ENCODE data around the gene RETREG2. TPM values are rescaled to one million over a fixed set of nuclear protein-coding genes. Genes with fewer than 3 reads are reported as not detected.

Gene RETREG2
- total and polyA plus RNA-seq, 7 donors: 36.6 to 81.3 (median 43.5) TPM

GRCh38 chr2:219174801-219175200 lies 3.3 kb upstream of the RETREG2 start:
- H3K27me3 ChIP-seq: no peaks in the 10 kb centered on the region
- H3K27ac ChIP-seq: no peak overlapping the region
- no peak overlapping the region for H3K4me3 ChIP-seq
- DNase-seq: peak; percentile 55
- TF ChIP-seq EP300 (IDR thresholded peaks at IDR 0.05): no peak
- no peak for TF ChIP-seq POLR2A (IDR thresholded peaks at IDR 0.05)
- no peak for TF ChIP-seq POLR2AphosphoS5 (IDR thresholded peaks at IDR 0.05)
- no peak for TF ChIP-seq CTCF (IDR thresholded peaks at IDR 0.05)
- H3K4me1 ChIP-seq: peaks cover 2 to 46% (median 40%) of the 10 kb centered on the region in 4 donors
- peaks cover 0 to 39% (median 22%) of the 10 kb centered on the region in 4 donors for H3K36me3 ChIP-seq
- 87 to 89% methylated on average over 7 of the region's 7 CpGs for WGBS, 2 donors
- no peaks in the 10 kb centered on the region for H3K9me3 ChIP-seq
- intact Hi-C loops (cut with DNase I): loop anchor here (5.0 kb wide), 2 partner anchors 122 to 212 kb away; partner anchors contain the start of gene DNPEP

- Histone ChIP-seq H3K27ac (peak overlapping the region in 3 of 4 donors; percentile 91 to 95 (median 92)), H3K9me3 (no peaks in the 10 kb centered on the region), H3K27me3 (no peaks in the 10 kb centered on the region), H3K4me3 (peak overlapping the region in 2 of 4 donors; percentile 77 to 97), H3K36me3 (peaks cover 6 to 45% (median 27%) of the 10 kb centered on the region in 4 donors), H3K4me1 (peaks cover 2 to 50% (median 43%) of the 10 kb centered on the region in 4 donors)
- no peak for TF ChIP-seq CTCF (IDR thresholded peaks at IDR 0.05)
- TF ChIP-seq POLR2A (IDR thresholded peaks at IDR 0.05): no peak
- no peak for TF ChIP-seq POLR2AphosphoS5 (IDR thresholded peaks at IDR 0.05)
- no peak for TF ChIP-seq EP300 (IDR thresholded peaks at IDR 0.05)
- DNase-seq: peak; percentile 36
- 74 to 87% methylated on average over 7 of the region's 7 CpGs for WGBS, 2 donors
- intact Hi-C loops (cut with DNase I): loop anchor here (5.0 kb wide), 2 partner anchors 122 to 212 kb away; partner anchors contain the start of gene DNPEP
These were observed 2.6 kb upstream of the RETREG2 start for GRCh38 chr2:219175486-219175885.

DNA sequence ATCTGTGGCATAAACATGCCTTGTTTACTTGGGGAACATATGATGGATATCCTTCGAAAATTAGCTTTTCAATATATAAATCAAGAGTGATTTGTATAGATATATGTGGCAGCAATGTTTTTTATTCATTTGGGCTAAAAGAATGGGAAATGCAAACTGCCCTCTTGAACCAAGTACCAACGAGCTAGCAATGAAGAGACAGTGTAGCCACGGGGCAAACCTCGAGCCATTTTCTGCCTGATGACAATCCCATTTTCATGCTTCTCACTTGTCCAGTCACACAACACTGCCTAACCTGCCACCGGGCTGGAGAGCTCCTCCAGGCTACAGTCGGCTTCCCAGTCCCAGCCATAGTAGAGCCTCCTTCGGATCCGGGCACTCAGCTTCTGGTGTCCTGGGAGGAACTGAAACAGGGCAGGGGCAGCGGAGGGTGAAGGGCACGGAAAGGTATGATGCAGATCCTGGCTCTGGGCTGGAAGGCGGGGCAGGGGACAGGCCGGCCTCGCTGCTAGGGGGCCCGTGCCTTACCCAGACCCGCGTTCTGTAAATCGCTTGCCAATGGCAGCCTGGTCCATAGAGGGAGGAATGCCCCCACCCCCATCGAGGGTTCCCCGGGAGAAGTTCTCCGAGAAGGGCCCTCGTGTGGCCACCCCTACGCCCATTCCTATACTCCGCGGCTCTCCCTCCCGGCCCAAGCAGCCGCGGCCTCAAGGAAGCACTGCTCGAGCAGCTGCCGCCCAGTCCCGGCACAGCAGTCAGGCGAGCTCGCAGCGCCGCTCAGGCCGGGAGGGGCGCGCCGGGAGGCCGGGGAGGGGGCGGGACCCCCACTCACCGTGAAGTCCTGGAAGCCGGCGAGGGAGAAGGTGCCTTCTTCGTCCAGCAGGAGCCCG lies 1.9 kb upstream of the RETREG2 start:
- intact Hi-C loops (cut with DNase I): loop anchor here (2.0 to 5.0 kb wide), 6 partner anchors 15 to 211 kb away; partner anchors contain the start of genes ABCB6, DNAJB2, DNPEP and NHEJ1
- peaks cover 2 to 43% (median 36%) of the 10 kb centered on the region in 4 donors for H3K4me1 ChIP-seq
- H3K4me3 ChIP-seq: peak overlapping the region; percentile 64 to 97 (median 86)
- 2% methylated on average over 45 of the region's 45 CpGs for WGBS, 2 donors
- peak; percentile 83 for DNase-seq
- no peaks in the 10 kb centered on the region for H3K9me3 ChIP-seq
- H3K27me3 ChIP-seq: no peaks in the 10 kb centered on the region
- TF ChIP-seq POLR2AphosphoS5 (IDR thresholded peaks at IDR 0.05) (no peak), POLR2A (IDR thresholded peaks at IDR 0.05) (no peak), CTCF (IDR thresholded peaks at IDR 0.05) (peak in 1 of 4 experiments; percentile 17), EP300 (IDR thresholded peaks at IDR 0.05) (no peak)
- peaks cover 13 to 52% (median 34%) of the 10 kb centered on the region in 4 donors for H3K36me3 ChIP-seq
- peak overlapping the region; percentile 91 to 99 (median 94) for H3K27ac ChIP-seq

- TF ChIP-seq POLR2AphosphoS5 (IDR thresholded peaks at IDR 0.05) (peak; percentile 93 to 99 (median 97)), CTCF (IDR thresholded peaks at IDR 0.05) (no peak), POLR2A (IDR thresholded peaks at IDR 0.05) (peak; percentile 89 to 95)
- DNase-seq: peak; percentile 94
- H3K27me3 ChIP-seq: no peaks in the 10 kb centered on the region
- peaks cover 2 to 39% (median 31%) of the 10 kb centered on the region in 4 donors for H3K4me1 ChIP-seq
- intact Hi-C loops (cut with DNase I): loop anchor here (1.0 to 5.0 kb wide), 7 partner anchors 16 to 210 kb away; partner anchors contain the start of genes ABCB6, DNAJB2, DNPEP and NHEJ1
- 0% methylated on average over 69 of the region's 69 CpGs for WGBS, 2 donors
- H3K4me3 ChIP-seq: peak within 1 kb of the TSS; percentile 64 to 97 (median 86)
- peak within 1 kb of the TSS; percentile 91 to 99 (median 94) for H3K27ac ChIP-seq
- peaks cover 21 to 58% (median 41%) of the 10 kb centered on the region in 4 donors for H3K36me3 ChIP-seq
- no peaks in the 10 kb centered on the region for H3K9me3 ChIP-seq
These were observed 1.1 kb upstream of the RETREG2 start, which contains the start of gene CNPPD1 for GRCh38 chr2:219176818-219177551. Gene CNPPD1, minus strand, starts transcription at chr2:219176925. Its CDS starts 97 bp downstream, at chr2:219176828.
